Neural progenitor cell (in vitro differentiated cells): Measurements from ENCODE around the gene ST8SIA5. TPM values are rescaled to one million over a fixed set of nuclear protein-coding genes. Genes with fewer than 3 reads are reported as not detected.

Experiments
- DNase-seq: peaks from one replicate; pipeline ENCODE4 v3.0.0-alpha.2; 2016; ENCODE audit warnings: low spot score
- H2AFZ ChIP-seq: fragments of 200-600 bp; sonication (generic); replicated peaks from 2 replicates; pipeline ENCODE4 v1.6.1; 2016; ENCODE audit warnings: antibody characterized with exemption
- H3F3A ChIP-seq: fragments of 200-600 bp; sonication (generic); 2 replicates; pipeline ENCODE4 v1.6.1; 2016; ENCODE audit warnings: antibody characterized with exemption, low read depth
- H3K27ac ChIP-seq: fragments of 200-600 bp; sonication (generic); 2 replicates; pipeline ENCODE4 v1.5.1; 2016; ENCODE audit warnings: mild to moderate bottlenecking
- H3K27me3 ChIP-seq: fragments of 200-600 bp; sonication (generic); 2 replicates; pipeline ENCODE4 v1.6.1; 2016; ENCODE audit warnings: mild to moderate bottlenecking, moderate library complexity
- H3K36me3 ChIP-seq: fragments of 200-600 bp; sonication (generic); 2 replicates; pipeline ENCODE4 v1.5.1; 2016
- H3K4me1 ChIP-seq: fragments of 200-600 bp; sonication (generic); 2 replicates; pipeline ENCODE4 v1.6.1; 2016; ENCODE audit warnings: mixed run types
- H3K4me2 ChIP-seq: fragments of 200-600 bp; sonication (generic); 2 replicates; pipeline ENCODE4 v1.6.1; 2016
- H3K4me3 ChIP-seq: fragments of 200-600 bp; sonication (generic); 2 replicates; pipeline ENCODE4 v1.5.1; 2016
- H3K79me2 ChIP-seq: fragments of 200-600 bp; sonication (generic); 2 replicates; pipeline ENCODE4 v1.6.1; 2016; ENCODE audit warnings: low read depth
- H3K9ac ChIP-seq: fragments of 200-600 bp; sonication (generic); 2 replicates; pipeline ENCODE4 v1.6.1; 2016
- H3K9me3 ChIP-seq: fragments of 200-600 bp; sonication (generic); 2 replicates; pipeline ENCODE4 v1.5.1; 2016; ENCODE audit warnings: low read depth
- H4K20me1 ChIP-seq: fragments of 200-600 bp; sonication (generic); 2 replicates; pipeline ENCODE4 v1.6.1; 2016; ENCODE audit warnings: low read depth
- H3K27ac Mint-ChIP-seq: 3 replicates; pipeline ENCODE4 v1.8.0; 2021; ENCODE audit warnings: mixed read lengths
- H3K27me3 Mint-ChIP-seq: 2 replicates; pipeline ENCODE4 v1.8.0; 2022; ENCODE audit warnings: low read depth, mild to moderate bottlenecking, inconsistent platforms, moderate library complexity, mixed read lengths; ENCODE audit not compliant: insufficient read depth
- H3K36me3 Mint-ChIP-seq: 3 replicates; pipeline ENCODE4 v1.8.0; 2021; ENCODE audit warnings: mixed read lengths
- H3K4me1 Mint-ChIP-seq: 3 replicates; pipeline ENCODE4 v1.8.0; 2021; ENCODE audit warnings: mixed read lengths
- H3K4me3 Mint-ChIP-seq: 3 replicates; pipeline ENCODE4 v1.8.0; 2021; ENCODE audit warnings: mild to moderate bottlenecking, moderate library complexity, mixed read lengths
- H3K9me3 Mint-ChIP-seq: 3 replicates; pipeline ENCODE4 v1.8.0; 2020; ENCODE audit warnings: mixed read lengths
- CTCF ChIP-seq: fragments of 200-600 bp; sonication (generic); IDR thresholded peaks from 2 replicates; pipeline ENCODE4 v1.5.1; 2017; ENCODE audit warnings: antibody characterized with exemption, mild to moderate bottlenecking
- EZH2 ChIP-seq: fragments of 200-600 bp; sonication (generic); IDR thresholded peaks from 2 replicates; pipeline ENCODE4 v1.6.1; 2017; ENCODE audit warnings: antibody characterized with exemption, mild to moderate bottlenecking, moderate library complexity
- EZH2phosphoT487 ChIP-seq: fragments of 200-600 bp; sonication (generic); IDR thresholded peaks from 2 replicates; pipeline ENCODE4 v1.6.1; 2017; ENCODE audit warnings: antibody characterized with exemption
- total RNA-seq: library from RNA; depleted of rRNA; stranded (reverse); fragments of >200 nt; gene quantifications from 2 replicates; pipeline ENCODE4 v1.2.3, GENCODE V29; 2015; ENCODE audit warnings: low replicate concordance

The ST8SIA5 gene
- total RNA-seq, 1 donor from 2014 or later, result 0.04 TPM

DNA sequence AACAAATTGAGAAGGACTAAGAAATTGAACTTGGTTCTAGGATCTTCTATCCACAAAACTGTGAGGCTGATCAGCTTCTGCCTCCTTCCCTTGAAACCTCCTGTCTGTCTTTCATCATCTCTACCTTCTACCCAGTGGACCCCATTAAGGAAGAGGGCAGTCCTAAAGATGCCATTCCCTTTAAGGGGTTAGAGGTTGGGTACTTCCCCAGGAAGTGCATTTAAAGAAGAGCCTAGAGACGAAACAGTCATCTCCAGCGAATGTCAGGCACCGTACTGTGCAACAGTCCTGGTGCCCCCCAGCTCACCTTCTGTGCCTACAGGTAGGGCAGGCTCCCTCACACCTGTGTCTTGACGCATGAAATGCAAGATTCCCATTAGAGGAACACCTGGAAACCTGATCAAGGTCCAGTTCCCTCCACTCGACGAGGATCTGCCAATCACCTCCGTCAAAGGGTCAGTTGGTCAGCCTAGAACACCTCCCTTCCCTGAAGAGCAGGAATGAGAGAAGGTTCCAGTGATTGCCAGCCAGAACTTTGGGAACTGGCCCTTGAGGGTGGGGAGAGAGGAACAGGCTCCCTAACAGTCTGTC is 120.7 kb downstream of the ST8SIA5 start:
- H3K27me3 ChIP-seq, result no peaks in the 10 kb centered on the region
- Mint-ChIP-seq H3K9me3 (no peaks in the 10 kb centered on the region), H3K4me3 (no peak overlapping the region), H3K27ac (no peak overlapping the region), H3K36me3 (no peaks in the 10 kb centered on the region), H3K27me3 (peaks cover 3% of the 10 kb centered on the region), H3K4me1 (no peaks in the 10 kb centered on the region)
- no peak overlapping the region for H3K4me2 ChIP-seq
- H3K79me2 ChIP-seq, result no peaks in the 10 kb centered on the region
- H3K27ac ChIP-seq, result no peak overlapping the region
- H3K9ac ChIP-seq, result no peak overlapping the region
- no peak overlapping the region for H3K4me3 ChIP-seq
- H3K9me3 ChIP-seq, result no peaks in the 10 kb centered on the region
- no peaks in the 10 kb centered on the region for H3K36me3 ChIP-seq
- no peaks in the 10 kb centered on the region for H3K4me1 ChIP-seq
- no peak for DNase-seq
- H2AFZ ChIP-seq, result no peak overlapping the region
- H4K20me1 ChIP-seq, result no peaks in the 10 kb centered on the region
- TF ChIP-seq EZH2phosphoT487, result no peak
- no peak for TF ChIP-seq CTCF
- no peak for TF ChIP-seq EZH2
- no peaks in the 10 kb centered on the region for H3F3A ChIP-seq

DNA sequence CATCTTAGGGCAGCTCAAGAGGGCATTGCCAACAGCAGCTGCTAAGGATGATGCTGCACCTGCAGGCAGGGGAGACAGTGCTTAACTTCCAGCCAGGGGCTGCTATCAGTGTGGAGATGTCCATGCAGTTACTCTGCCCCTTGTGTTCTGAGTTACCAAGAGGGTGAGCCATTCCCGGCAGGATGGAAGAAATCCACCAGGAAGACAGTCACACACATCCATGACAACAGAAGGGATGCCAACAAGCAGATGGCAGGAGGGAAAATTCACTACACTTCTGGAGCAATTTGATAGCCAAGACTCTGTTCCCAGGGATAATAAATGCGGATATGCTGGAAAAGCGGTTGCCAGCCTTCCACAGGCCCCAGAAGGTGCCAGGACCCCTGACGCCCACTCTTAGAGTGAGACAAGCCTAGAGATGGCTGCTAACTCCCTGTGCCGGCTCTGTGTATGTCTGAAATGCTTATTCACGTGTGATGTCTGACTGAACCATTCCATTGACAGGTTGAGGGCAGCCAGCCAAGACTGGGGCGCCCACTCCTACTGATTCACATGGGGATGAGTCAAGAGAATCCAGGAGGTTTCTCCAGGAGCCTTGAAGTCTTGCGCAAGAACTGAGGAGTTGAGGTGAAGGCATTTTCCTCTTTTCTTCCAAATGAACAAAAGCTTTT is 124.3 kb downstream of the ST8SIA5 start:
- no peak overlapping the region for H3K4me2 ChIP-seq
- Mint-ChIP-seq H3K27me3 (peaks cover 10% of the 10 kb centered on the region), H3K9me3 (no peaks in the 10 kb centered on the region), H3K4me1 (no peaks in the 10 kb centered on the region), H3K36me3 (no peaks in the 10 kb centered on the region), H3K27ac (no peak overlapping the region), H3K4me3 (no peak overlapping the region)
- no peak overlapping the region for H2AFZ ChIP-seq
- no peaks in the 10 kb centered on the region for H3K9me3 ChIP-seq
- H3K27ac ChIP-seq, result no peak overlapping the region
- H3F3A ChIP-seq, result no peaks in the 10 kb centered on the region
- H3K27me3 ChIP-seq, result no peaks in the 10 kb centered on the region
- no peak overlapping the region for H3K9ac ChIP-seq
- H3K79me2 ChIP-seq, result no peaks in the 10 kb centered on the region
- H3K4me1 ChIP-seq, result no peaks in the 10 kb centered on the region
- H4K20me1 ChIP-seq, result no peaks in the 10 kb centered on the region
- TF ChIP-seq EZH2phosphoT487 (no peak), EZH2 (no peak), CTCF (no peak)
- no peak overlapping the region for H3K4me3 ChIP-seq
- DNase-seq, result no peak
- no peaks in the 10 kb centered on the region for H3K36me3 ChIP-seq

DNA sequence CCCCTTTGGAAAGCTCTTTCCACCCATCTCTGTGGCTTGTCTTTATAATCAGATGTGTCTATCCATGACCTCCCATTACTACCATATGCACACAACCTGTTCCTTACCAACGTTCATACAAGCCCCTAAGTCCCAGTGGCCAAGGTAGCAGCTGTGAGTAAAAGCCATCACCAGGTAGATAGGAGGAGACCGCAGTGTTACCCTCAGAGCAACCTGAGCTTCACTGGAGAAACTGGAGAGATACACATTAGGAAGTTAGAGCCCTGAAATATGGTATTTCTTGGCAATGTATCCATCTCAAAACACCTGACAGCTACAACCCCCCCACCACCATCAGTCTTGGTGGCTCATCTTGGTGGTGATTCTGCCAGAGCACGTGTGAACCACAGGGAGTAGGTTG is 125.9 kb downstream of the ST8SIA5 start:
- Mint-ChIP-seq H3K4me3 (no peak overlapping the region), H3K36me3 (no peaks in the 10 kb centered on the region), H3K4me1 (no peaks in the 10 kb centered on the region), H3K9me3 (no peaks in the 10 kb centered on the region), H3K27me3 (peaks cover 7% of the 10 kb centered on the region), H3K27ac (no peak overlapping the region)
- no peak overlapping the region for H3K27ac ChIP-seq
- H3K79me2 ChIP-seq, result no peaks in the 10 kb centered on the region
- no peaks in the 10 kb centered on the region for H3K27me3 ChIP-seq
- H3K9ac ChIP-seq, result no peak overlapping the region
- H2AFZ ChIP-seq, result no peak overlapping the region
- H4K20me1 ChIP-seq, result no peaks in the 10 kb centered on the region
- no peak for TF ChIP-seq CTCF
- no peak for TF ChIP-seq EZH2phosphoT487
- no peak for TF ChIP-seq EZH2
- H3K36me3 ChIP-seq, result no peaks in the 10 kb centered on the region
- no peak overlapping the region for H3K4me3 ChIP-seq
- H3K4me2 ChIP-seq, result no peak overlapping the region
- H3K9me3 ChIP-seq, result no peaks in the 10 kb centered on the region
- H3F3A ChIP-seq, result no peaks in the 10 kb centered on the region
- no peak for DNase-seq
- H3K4me1 ChIP-seq, result no peaks in the 10 kb centered on the region
